Mesendoderm (in vitro differentiated cells): Measurements from ENCODE around the gene TGIF1.
"Not testable (repeated sequence)": the region's sequence is repeated elsewhere in the genome, so short reads cannot be mapped to it uniquely, and the experiment has no call there.

ENCODE experiments used
- DNase-seq: peaks from one replicate; pipeline ENCODE4 v3.0.0; 2013
- H2AK5ac ChIP-seq: 2 replicates; pipeline ENCODE4 v1.6.1; 2013; ENCODE audit warnings: low read length, inconsistent platforms
- H2BK120ac ChIP-seq: 2 replicates; pipeline ENCODE4 v1.6.1; 2013; ENCODE audit warnings: low read depth, mild to moderate bottlenecking, low read length, moderate library complexity, mixed read lengths
- H2BK15ac ChIP-seq: replicated peaks from 2 replicates; pipeline ENCODE4 v1.6.1; 2013; ENCODE audit warnings: low read depth, mild to moderate bottlenecking, moderate library complexity
- H2BK5ac ChIP-seq: 2 replicates; pipeline ENCODE4 v1.6.1; 2013; ENCODE audit warnings: low read length, inconsistent platforms
- H3K18ac ChIP-seq: 2 replicates; pipeline ENCODE4 v1.6.1; 2013; ENCODE audit warnings: mild to moderate bottlenecking, low read length, mixed read lengths
- H3K23ac ChIP-seq: one replicate; pipeline ENCODE4 v1.6.1; 2013; ENCODE audit warnings: low read length
- H3K27ac ChIP-seq: 2 replicates; pipeline ENCODE4 v1.5.1; 2013; ENCODE audit warnings: low read depth, mild to moderate bottlenecking, inconsistent platforms, low read length, moderate library complexity
- H3K27me3 ChIP-seq: 2 replicates; pipeline ENCODE4 v1.6.1; 2013; ENCODE audit warnings: low read length, control low read depth, mild to moderate bottlenecking, inconsistent platforms; ENCODE audit not compliant: insufficient read depth, poor library complexity
- H3K36me3 ChIP-seq: 2 replicates; pipeline ENCODE4 v1.6.1; 2013; ENCODE audit warnings: low read length, inconsistent platforms; ENCODE audit not compliant: control insufficient read depth, insufficient read depth
- H3K4ac ChIP-seq: one replicate; pipeline ENCODE4 v1.6.1; 2013; ENCODE audit warnings: low read depth, mild to moderate bottlenecking, low read length, moderate library complexity
- H3K4me1 ChIP-seq: 2 replicates; pipeline ENCODE4 v1.6.1; 2013; ENCODE audit warnings: low read depth, low read length, inconsistent platforms; ENCODE audit not compliant: control insufficient read depth
- H3K4me2 ChIP-seq: 2 replicates; pipeline ENCODE4 v1.6.1; 2013; ENCODE audit warnings: low read length
- H3K4me3 ChIP-seq: 2 replicates; pipeline ENCODE4 v1.5.1; 2013; ENCODE audit warnings: mild to moderate bottlenecking, low read length
- H3K56ac ChIP-seq: one replicate; pipeline ENCODE4 v1.6.1; 2013; ENCODE audit warnings: low read length
- H3K79me1 ChIP-seq: 2 replicates; pipeline ENCODE4 v1.6.1; 2013; ENCODE audit warnings: low read length, inconsistent platforms
- H3K79me2 ChIP-seq: 2 replicates; pipeline ENCODE4 v1.6.1; 2013; ENCODE audit warnings: mild to moderate bottlenecking, low read length; ENCODE audit not compliant: control insufficient read depth, insufficient read depth
- H3K9ac ChIP-seq: 2 replicates; pipeline ENCODE4 v1.6.1; 2013; ENCODE audit warnings: low read length, inconsistent platforms
- H4K5ac ChIP-seq: one replicate; pipeline ENCODE4 v1.6.1; 2013; ENCODE audit warnings: low read length
- H4K8ac ChIP-seq: one replicate; pipeline ENCODE4 v1.6.1; 2013; ENCODE audit warnings: low read depth, mild to moderate bottlenecking, control low read depth, low read length, moderate library complexity
- WGBS: extraction: QIAGEN DNeasy Blood & Tissue Kit; methylation state at CpG from one replicate; pipeline ENCODE4 v1.1.7; 2013; ENCODE audit warnings: low lambda C conversion rate, missing lambda C conversion rate; ENCODE audit not compliant: insufficient coverage; ENCODE audit errors: extremely low coverage; 5-methylcytosine and 5-hydroxymethylcytosine counted together

Gene TGIF1

DNA sequence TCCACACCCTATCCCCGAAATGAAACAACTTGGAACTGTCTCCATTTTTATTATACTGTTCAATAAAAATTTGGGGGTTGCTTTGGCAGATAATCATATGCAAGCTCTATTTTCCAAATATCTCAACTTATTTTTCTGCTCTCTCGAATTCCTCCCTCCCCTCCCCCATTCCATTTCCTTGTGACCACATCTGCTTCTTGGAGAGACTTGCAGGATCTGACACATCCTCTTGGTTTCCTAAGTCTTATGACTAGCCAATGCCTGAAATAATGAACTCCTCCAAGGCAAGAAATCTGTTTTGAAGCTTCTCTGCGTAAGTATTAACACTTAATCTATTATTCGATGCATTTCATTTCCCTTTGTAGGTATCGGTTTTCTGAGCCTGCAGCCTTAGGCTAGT, 16.1 kb downstream of the TGIF1 start:
- no CpG with 5 or more reads among the region's 5 CpGs for WGBS
- Histone ChIP-seq H3K9ac (no peak overlapping the region), H3K36me3 (no peaks in the 10 kb centered on the region), H3K79me2 (no peaks in the 10 kb centered on the region), H3K79me1 (no peaks in the 10 kb centered on the region), H3K23ac (no peak overlapping the region), H3K4me2 (no peak overlapping the region), H2BK5ac (no peak overlapping the region), H3K18ac (no peak overlapping the region), H3K4me3 (no peak overlapping the region), H4K5ac (no peak overlapping the region), H3K27me3 (no peaks in the 10 kb centered on the region), H3K4me1 (peaks cover 7% of the 10 kb centered on the region), H3K4ac (no peak overlapping the region), H4K8ac (no peak overlapping the region), H2BK120ac (no peak overlapping the region), H2AK5ac (no peak overlapping the region), H2BK15ac (no peak overlapping the region), H3K56ac (no peak overlapping the region), H3K27ac (no peak overlapping the region)
- DNase-seq = peak; percentile 69

- no peak overlapping the region for H4K8ac ChIP-seq
- no CpG with 5 or more reads among the region's 2 CpGs for WGBS
- H2AK5ac ChIP-seq = peak overlapping the region; percentile 33
- H3K4me1 ChIP-seq = peaks cover 7% of the 10 kb centered on the region
- H3K27me3 ChIP-seq = no peaks in the 10 kb centered on the region
- DNase-seq = peak; percentile 68
- H2BK15ac ChIP-seq = no peak overlapping the region
- no peak overlapping the region for H3K56ac ChIP-seq
- H4K5ac ChIP-seq = no peak overlapping the region
- H3K79me1 ChIP-seq = no peaks in the 10 kb centered on the region
- no peak overlapping the region for H2BK120ac ChIP-seq
- peak overlapping the region; percentile 54 for H3K27ac ChIP-seq
- no peak overlapping the region for H3K4me2 ChIP-seq
- H3K23ac ChIP-seq = no peak overlapping the region
- no peak overlapping the region for H3K4ac ChIP-seq
- no peaks in the 10 kb centered on the region for H3K79me2 ChIP-seq
- H3K18ac ChIP-seq = no peak overlapping the region
- H3K4me3 ChIP-seq = no peak overlapping the region
- H3K9ac ChIP-seq = no peak overlapping the region
- no peak overlapping the region for H2BK5ac ChIP-seq
- H3K36me3 ChIP-seq = no peaks in the 10 kb centered on the region
Measured at GRCh38 chr18:3466872-3467271, 16.9 kb downstream of the TGIF1 start.

- Histone ChIP-seq H2BK5ac (no peak overlapping the region), H3K36me3 (no peaks in the 10 kb centered on the region), H2AK5ac (no peak overlapping the region), H4K5ac (no peak overlapping the region), H3K18ac (no peak overlapping the region), H4K8ac (no peak overlapping the region), H3K4me2 (no peak overlapping the region), H3K79me2 (no peaks in the 10 kb centered on the region), H3K9ac (no peak overlapping the region), H3K23ac (no peak overlapping the region), H3K27ac (no peak overlapping the region), H3K56ac (no peak overlapping the region), H2BK15ac (no peak overlapping the region), H2BK120ac (no peak overlapping the region), H3K4ac (no peak overlapping the region), H3K27me3 (no peaks in the 10 kb centered on the region), H3K4me3 (no peak overlapping the region), H3K79me1 (no peaks in the 10 kb centered on the region), H3K4me1 (peaks cover 7% of the 10 kb centered on the region)
- no CpG with 5 or more reads among the region's 9 CpGs for WGBS
- peak; percentile 49 for DNase-seq
Measured at GRCh38 chr18:3468066-3468705, 18.2 kb downstream of the TGIF1 start.

GRCh38 chr18:3468833-3469232, 18.9 kb downstream of the TGIF1 start:
- Histone ChIP-seq H2BK5ac (no peak overlapping the region), H4K5ac (no peak overlapping the region), H3K27ac (no peak overlapping the region), H2AK5ac (no peak overlapping the region), H4K8ac (no peak overlapping the region), H3K18ac (no peak overlapping the region), H2BK15ac (no peak overlapping the region), H3K4ac (no peak overlapping the region), H3K4me1 (peaks cover 7% of the 10 kb centered on the region), H3K9ac (no peak overlapping the region), H3K36me3 (no peaks in the 10 kb centered on the region), H3K4me3 (no peak overlapping the region), H3K27me3 (no peaks in the 10 kb centered on the region), H3K4me2 (no peak overlapping the region), H3K23ac (no peak overlapping the region), H3K56ac (no peak overlapping the region), H3K79me2 (no peaks in the 10 kb centered on the region), H3K79me1 (no peaks in the 10 kb centered on the region), H2BK120ac (no peak overlapping the region)
- WGBS = no CpG with 5 or more reads among the region's 8 CpGs
- DNase-seq = peak; percentile 60

DNA sequence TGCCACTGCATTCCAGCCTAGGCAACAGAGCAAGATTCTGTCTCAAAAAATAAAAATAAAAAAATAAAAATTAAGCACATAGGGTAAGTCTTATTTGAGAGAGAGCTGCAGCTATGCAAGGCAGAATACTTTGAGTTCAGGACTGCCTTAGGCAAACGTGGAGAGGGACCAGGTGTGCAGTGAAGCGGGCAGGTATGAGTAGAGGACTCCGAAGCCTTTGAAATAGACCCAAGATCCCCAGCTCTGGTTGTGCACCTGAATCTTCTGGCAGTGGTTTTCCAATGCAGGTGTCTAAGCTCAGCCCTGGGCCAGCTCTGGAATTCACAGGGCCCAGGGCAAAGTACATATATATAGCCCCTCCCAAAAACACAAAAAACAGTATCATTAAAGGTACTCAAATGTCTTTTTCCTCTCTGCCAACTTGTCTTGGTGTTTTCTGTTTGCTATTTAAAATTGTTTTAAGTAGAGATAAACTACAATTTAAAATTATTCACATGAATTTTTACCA, 21.2 kb downstream of the TGIF1 start:
- Histone ChIP-seq H3K27ac (no peak overlapping the region), H2BK15ac (no peak overlapping the region), H3K36me3 (no peaks in the 10 kb centered on the region), H3K4me3 (no peak overlapping the region), H3K27me3 (no peaks in the 10 kb centered on the region), H3K18ac (no peak overlapping the region), H3K79me1 (no peaks in the 10 kb centered on the region), H3K9ac (no peak overlapping the region), H2BK120ac (no peak overlapping the region), H4K8ac (no peak overlapping the region), H3K56ac (no peak overlapping the region), H3K23ac (no peak overlapping the region), H3K4ac (no peak overlapping the region), H3K4me2 (no peak overlapping the region), H4K5ac (no peak overlapping the region), H3K4me1 (peaks cover 7% of the 10 kb centered on the region), H3K79me2 (no peaks in the 10 kb centered on the region), H2AK5ac (no peak overlapping the region), H2BK5ac (no peak overlapping the region)
- DNase-seq = no peak
- no CpG with 5 or more reads among the region's 3 CpGs for WGBS

- not testable (repeated sequence) for H3K79me1 ChIP-seq, H3K4me2 ChIP-seq, DNase-seq, H2BK120ac ChIP-seq, H2BK5ac ChIP-seq, H3K4me3 ChIP-seq, H3K4ac ChIP-seq, H3K27ac ChIP-seq, H2AK5ac ChIP-seq, H3K18ac ChIP-seq, H3K27me3 ChIP-seq, H3K79me2 ChIP-seq, H2BK15ac ChIP-seq, H3K36me3 ChIP-seq, H3K9ac ChIP-seq, H4K8ac ChIP-seq, H3K23ac ChIP-seq, H3K56ac ChIP-seq, H4K5ac ChIP-seq, H3K4me1 ChIP-seq
- WGBS = no CpG with 5 or more reads among the region's 3 CpGs
Measured at GRCh38 chr18:3472121-3472520, 22.1 kb downstream of the TGIF1 start.
